HFF-Myc (cell line): ENCODE measurements around the gene WFDC2.

Experiments
- DNase-seq: peaks from one replicate; pipeline ENCODE4 v3.0.0-alpha.2; 2011; ENCODE audit warnings: low read depth; ENCODE audit errors: extremely low read depth
- H3K4me3 ChIP-seq: replicated peaks from 2 replicates; pipeline ENCODE4 v1.5.1; 2011; ENCODE audit warnings: low read depth, mild to moderate bottlenecking, control low read depth, low read length
- TF ChIP-seq, protein P1 (sequence below): IDR thresholded peaks from 2 replicates; pipeline ENCODE4 v1.5.1; 2012; ENCODE audit warnings: mild to moderate bottlenecking, low read depth, low read length, control low read depth; ENCODE audit errors: missing control alignments

WFDC2 gene

DNA sequence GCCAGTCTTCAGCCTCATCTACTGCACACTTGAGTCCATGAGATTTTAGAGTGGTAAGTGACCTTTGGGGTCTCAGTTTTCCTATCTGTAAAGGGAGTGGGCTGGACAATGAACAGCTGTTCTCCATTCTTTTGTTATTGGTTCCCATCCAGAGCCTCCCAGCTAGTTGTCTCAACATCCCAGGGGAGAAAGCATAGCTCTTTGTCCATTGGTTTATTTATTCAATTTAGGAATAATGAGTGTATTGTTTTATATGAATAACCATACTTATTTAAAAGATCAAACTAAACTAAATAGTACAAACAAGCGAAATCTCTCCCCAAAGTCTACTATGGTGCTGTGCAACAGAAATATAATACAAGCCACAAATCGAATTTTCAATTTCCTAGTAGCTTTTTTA is 39.9 kb upstream of the WFDC2 start:
- H3K4me3 ChIP-seq = no peak overlapping the region
- TF ChIP-seq, protein P1, sequence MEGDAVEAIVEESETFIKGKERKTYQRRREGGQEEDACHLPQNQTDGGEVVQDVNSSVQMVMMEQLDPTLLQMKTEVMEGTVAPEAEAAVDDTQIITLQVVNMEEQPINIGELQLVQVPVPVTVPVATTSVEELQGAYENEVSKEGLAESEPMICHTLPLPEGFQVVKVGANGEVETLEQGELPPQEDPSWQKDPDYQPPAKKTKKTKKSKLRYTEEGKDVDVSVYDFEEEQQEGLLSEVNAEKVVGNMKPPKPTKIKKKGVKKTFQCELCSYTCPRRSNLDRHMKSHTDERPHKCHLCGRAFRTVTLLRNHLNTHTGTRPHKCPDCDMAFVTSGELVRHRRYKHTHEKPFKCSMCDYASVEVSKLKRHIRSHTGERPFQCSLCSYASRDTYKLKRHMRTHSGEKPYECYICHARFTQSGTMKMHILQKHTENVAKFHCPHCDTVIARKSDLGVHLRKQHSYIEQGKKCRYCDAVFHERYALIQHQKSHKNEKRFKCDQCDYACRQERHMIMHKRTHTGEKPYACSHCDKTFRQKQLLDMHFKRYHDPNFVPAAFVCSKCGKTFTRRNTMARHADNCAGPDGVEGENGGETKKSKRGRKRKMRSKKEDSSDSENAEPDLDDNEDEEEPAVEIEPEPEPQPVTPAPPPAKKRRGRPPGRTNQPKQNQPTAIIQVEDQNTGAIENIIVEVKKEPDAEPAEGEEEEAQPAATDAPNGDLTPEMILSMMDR = no peak

GRCh38 chr20:45432294-45432693 is 37.3 kb upstream of the WFDC2 start:
- no peak for DNase-seq
- H3K4me3 ChIP-seq = no peak overlapping the region
- TF ChIP-seq, protein P1 = no peak

More for the DNA sequence above, 39.9 kb upstream of the WFDC2 start:
- no peak for DNase-seq

DNA sequence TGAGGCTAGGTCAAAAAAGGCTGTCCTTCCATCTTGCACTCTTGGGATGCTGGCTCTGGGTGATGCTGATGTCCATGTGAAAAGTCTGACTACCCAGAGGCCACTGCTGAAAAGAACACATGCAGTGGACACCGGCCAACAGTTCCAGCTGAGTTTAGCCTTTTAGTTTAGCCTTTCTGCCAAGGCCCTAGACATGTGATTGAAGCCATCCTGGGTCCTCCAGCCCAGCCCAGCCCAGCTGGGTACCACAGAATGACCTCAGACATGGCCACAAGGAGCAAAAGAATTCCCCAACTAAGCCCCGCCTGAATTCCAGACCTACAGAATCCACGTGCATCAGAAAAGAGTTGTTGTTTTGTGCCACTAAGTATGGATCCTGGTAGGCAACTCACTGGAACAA is 36.2 kb upstream of the WFDC2 start:
- no peak overlapping the region for H3K4me3 ChIP-seq
- DNase-seq = no peak

DNA sequence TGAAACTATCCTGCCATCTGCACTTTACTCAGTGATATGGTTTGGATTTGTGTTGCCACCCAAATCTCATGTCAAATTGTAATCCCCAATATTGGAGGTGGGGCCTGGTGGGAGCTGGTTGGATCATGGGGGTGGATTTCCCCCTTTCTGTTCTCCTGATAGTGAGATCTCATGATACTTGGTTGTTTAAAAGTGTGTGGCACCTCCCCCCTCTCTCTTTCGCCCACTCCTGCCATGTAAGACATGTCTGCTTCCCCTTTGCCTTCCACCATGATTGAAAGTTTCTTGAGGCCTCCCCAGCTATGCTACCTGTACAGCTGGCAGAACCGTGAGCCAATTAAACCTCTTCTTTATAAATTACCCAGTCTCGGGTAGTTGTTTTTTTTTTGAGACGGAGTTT is 35.6 kb upstream of the WFDC2 start:
- no peak for DNase-seq
- no peak overlapping the region for H3K4me3 ChIP-seq
- TF ChIP-seq, protein P1 = no peak

More for the DNA sequence above, 36.2 kb upstream of the WFDC2 start:
- TF ChIP-seq, protein P1 = no peak

GRCh38 chr20:45436732-45437485 is 32.6 kb upstream of the WFDC2 start:
- peak; percentile 49 for DNase-seq
- H3K4me3 ChIP-seq = peak overlapping the region; percentile 56
- TF ChIP-seq, protein P1 = peak; percentile 93

GRCh38 chr20:45440424-45440823 is 29.1 kb upstream of the WFDC2 start:
- TF ChIP-seq, protein P1 = no peak
- DNase-seq = no peak
- H3K4me3 ChIP-seq = no peak overlapping the region
